C4-2B (cell line): ENCODE measurements around the gene ARL15.

ENCODE experiments used
- H3K27ac ChIP-seq: fragments of 450-650 bp; 2 replicates; pipeline ENCODE4 v1.5.1; 2017
- ZFX ChIP-seq: fragments of 450-650 bp; IDR thresholded peaks from 2 replicates; pipeline ENCODE4 v1.6.1; 2017
- TF ChIP-seq, protein P1 (sequence below): fragments of 450-650 bp; conservative IDR thresholded peaks from 2 replicates; pipeline ENCODE4 v1.5.1; 2017; ENCODE audit warnings: mild to moderate bottlenecking

The ARL15 gene

DNA sequence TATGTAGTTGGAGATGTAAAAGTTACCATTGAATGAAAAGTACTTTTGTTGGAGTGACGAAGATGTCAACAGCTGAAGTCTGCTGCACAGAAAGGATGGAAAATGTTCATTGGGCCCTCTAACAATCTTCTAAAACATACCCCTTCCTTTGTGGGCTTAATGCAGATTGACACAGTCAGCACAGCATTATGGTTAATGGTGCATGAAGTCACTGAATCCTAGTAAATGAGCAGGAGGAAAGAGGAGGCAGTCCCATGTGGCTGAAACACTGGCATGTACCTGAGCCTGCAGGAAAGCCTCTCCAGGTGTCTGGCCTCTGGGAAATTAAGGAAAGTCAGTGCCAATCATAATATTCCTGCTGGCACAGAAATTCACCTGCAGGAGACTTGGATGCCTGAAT lies 153.8 kb downstream of the ARL15 start:
- H3K27ac ChIP-seq: no peak overlapping the region
- TF ChIP-seq, protein P1, sequence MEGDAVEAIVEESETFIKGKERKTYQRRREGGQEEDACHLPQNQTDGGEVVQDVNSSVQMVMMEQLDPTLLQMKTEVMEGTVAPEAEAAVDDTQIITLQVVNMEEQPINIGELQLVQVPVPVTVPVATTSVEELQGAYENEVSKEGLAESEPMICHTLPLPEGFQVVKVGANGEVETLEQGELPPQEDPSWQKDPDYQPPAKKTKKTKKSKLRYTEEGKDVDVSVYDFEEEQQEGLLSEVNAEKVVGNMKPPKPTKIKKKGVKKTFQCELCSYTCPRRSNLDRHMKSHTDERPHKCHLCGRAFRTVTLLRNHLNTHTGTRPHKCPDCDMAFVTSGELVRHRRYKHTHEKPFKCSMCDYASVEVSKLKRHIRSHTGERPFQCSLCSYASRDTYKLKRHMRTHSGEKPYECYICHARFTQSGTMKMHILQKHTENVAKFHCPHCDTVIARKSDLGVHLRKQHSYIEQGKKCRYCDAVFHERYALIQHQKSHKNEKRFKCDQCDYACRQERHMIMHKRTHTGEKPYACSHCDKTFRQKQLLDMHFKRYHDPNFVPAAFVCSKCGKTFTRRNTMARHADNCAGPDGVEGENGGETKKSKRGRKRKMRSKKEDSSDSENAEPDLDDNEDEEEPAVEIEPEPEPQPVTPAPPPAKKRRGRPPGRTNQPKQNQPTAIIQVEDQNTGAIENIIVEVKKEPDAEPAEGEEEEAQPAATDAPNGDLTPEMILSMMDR: no peak
- no peak for TF ChIP-seq ZFX

DNA sequence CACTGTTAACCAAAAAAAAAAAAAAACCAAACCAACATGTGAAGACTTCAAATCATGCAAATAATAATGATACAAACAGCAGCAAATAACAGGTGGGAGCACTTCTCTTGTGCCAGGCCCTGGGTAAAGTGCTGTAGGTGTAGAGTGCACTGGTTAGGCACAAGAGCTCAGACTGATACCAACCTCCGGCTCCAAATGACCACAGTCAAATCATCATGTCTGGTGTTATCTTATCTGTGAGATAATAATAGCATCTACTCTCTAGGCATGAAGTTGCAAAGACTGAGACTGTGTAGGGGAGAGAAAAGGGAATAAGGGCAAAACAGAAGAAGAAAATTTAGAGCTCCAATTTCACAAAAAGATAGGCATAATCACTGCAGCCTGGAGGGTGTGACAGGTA lies 159.5 kb downstream of the ARL15 start:
- TF ChIP-seq, protein P1: no peak
- TF ChIP-seq ZFX: no peak
- H3K27ac ChIP-seq: no peak overlapping the region

GRCh38 chr5:54148858-54149257 lies 161.5 kb downstream of the ARL15 start:
- no peak overlapping the region for H3K27ac ChIP-seq
- TF ChIP-seq ZFX: no peak
- TF ChIP-seq, protein P1: no peak

- H3K27ac ChIP-seq: no peak overlapping the region
- TF ChIP-seq ZFX: no peak
- TF ChIP-seq, protein P1: peak; percentile 21
Measured at GRCh38 chr5:54148067-54148845, 162.1 kb downstream of the ARL15 start.

- no peak overlapping the region for H3K27ac ChIP-seq
- TF ChIP-seq, protein P1: no peak
- TF ChIP-seq ZFX: no peak
Measured at GRCh38 chr5:54146916-54147315, 163.5 kb downstream of the ARL15 start.

- TF ChIP-seq, protein P1: no peak
- no peak for TF ChIP-seq ZFX
- no peak overlapping the region for H3K27ac ChIP-seq
Measured at GRCh38 chr5:54146390-54146789, 164.0 kb downstream of the ARL15 start.

DNA sequence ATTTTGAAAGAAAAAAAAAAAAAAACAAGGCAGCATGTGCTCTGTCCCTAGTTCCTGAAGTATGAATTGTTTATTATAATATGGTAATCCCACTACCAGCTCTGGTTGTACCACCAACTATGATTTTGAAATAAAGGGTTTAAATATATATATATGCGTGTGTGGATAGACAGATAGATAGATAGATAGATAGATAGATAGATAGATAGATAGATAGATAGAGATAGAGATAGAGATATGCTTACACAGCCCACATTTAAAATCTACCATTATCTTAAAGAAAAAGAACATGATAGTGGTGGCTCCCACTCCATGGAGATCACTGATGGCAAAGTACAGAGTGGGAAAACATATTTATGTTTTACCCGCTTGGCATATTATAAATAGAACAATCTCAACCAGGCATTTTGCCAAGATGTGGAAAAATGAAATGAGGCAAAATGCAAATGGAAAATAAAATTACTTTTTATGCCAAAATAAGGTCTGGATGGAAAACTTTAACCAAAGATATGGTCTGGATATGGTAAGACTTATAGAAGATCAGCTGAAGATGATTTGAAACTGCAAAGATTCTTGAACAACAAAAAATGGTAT lies 170.0 kb downstream of the ARL15 start:
- no peak for TF ChIP-seq ZFX
- TF ChIP-seq, protein P1: no peak
- H3K27ac ChIP-seq: no peak overlapping the region
